HUES48 (cell line): Measurements from ENCODE around the gene PYGB.

Source experiments
- H3K27ac ChIP-seq: one replicate; pipeline ENCODE4 v1.7.0; 2013; ENCODE audit warnings: low read depth, low read length, inconsistent platforms
- H3K27me3 ChIP-seq: 2 replicates; pipeline ENCODE4 v1.6.1; 2013; ENCODE audit warnings: mild to moderate bottlenecking, low read length; ENCODE audit not compliant: control insufficient read depth, insufficient read depth
- H3K36me3 ChIP-seq: 2 replicates; pipeline ENCODE4 v1.6.1; 2013; ENCODE audit warnings: low read length; ENCODE audit not compliant: control insufficient read depth, insufficient read depth
- H3K4me1 ChIP-seq: 2 replicates; pipeline ENCODE4 v1.6.1; 2013; ENCODE audit warnings: mild to moderate bottlenecking, low read length; ENCODE audit not compliant: control insufficient read depth, insufficient read depth
- H3K4me3 ChIP-seq: 2 replicates; pipeline ENCODE4 v1.5.1; 2013; ENCODE audit warnings: mild to moderate bottlenecking, low read depth, low read length
- H3K9ac ChIP-seq: 2 replicates; pipeline ENCODE4 v1.6.1; 2013; ENCODE audit warnings: mild to moderate bottlenecking, low read depth, low read length, moderate library complexity
- H3K9me3 ChIP-seq: 2 replicates; pipeline ENCODE4 v1.6.1; 2013; ENCODE audit warnings: low read length; ENCODE audit not compliant: control insufficient read depth, insufficient read depth

PYGB gene

DNA sequence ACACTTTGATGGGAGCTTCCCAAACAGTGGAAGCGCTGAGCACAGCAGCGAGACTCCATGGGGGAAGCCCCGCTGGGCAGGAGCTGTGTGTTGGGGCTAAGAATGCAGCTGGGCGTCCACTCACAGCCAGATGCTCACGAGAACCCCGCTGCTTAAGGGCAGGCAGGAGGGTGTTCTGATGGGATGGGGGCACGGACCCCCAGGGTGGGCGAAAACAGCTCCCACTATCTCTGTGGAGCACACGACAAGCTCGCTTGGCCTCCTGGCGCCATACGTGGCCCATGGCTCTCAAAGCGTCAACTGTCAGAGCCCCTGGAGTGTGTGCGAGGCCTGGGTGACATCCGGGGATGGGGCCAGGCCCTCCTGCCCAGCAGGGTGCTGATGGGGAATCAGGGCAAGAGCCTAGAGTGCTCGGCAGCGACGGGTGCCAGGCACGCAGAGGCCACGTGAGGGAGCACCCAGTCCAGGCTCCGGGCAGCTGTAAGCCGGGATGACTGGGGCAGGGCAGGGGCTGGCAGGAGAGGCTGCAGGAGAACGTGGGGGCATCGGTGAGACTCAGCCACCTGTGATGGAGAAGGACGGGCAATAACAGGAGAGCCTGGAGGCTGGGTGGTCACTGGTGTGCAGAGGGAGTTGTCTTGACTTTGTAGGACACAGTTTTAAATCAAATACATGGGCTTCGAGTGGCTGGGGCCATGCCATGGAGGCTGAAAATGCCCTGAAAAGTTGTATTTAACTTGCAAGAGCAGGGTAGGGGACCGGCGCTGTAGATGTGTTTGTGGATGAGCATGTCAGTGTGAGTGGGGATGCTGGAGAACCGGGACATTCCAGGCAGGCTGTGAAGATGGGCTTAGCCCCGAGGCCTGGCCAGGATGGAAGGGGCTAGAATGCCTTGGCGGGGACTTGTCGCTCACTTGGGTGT is 27.3 kb downstream of the PYGB start:
- Histone ChIP-seq H3K27me3 (no peaks in the 10 kb centered on the region), H3K4me3 (no peak overlapping the region), H3K27ac (no peak overlapping the region), H3K9ac (no peak overlapping the region), H3K36me3 (peaks cover 68% of the 10 kb centered on the region), H3K4me1 (no peaks in the 10 kb centered on the region), H3K9me3 (no peaks in the 10 kb centered on the region)

DNA sequence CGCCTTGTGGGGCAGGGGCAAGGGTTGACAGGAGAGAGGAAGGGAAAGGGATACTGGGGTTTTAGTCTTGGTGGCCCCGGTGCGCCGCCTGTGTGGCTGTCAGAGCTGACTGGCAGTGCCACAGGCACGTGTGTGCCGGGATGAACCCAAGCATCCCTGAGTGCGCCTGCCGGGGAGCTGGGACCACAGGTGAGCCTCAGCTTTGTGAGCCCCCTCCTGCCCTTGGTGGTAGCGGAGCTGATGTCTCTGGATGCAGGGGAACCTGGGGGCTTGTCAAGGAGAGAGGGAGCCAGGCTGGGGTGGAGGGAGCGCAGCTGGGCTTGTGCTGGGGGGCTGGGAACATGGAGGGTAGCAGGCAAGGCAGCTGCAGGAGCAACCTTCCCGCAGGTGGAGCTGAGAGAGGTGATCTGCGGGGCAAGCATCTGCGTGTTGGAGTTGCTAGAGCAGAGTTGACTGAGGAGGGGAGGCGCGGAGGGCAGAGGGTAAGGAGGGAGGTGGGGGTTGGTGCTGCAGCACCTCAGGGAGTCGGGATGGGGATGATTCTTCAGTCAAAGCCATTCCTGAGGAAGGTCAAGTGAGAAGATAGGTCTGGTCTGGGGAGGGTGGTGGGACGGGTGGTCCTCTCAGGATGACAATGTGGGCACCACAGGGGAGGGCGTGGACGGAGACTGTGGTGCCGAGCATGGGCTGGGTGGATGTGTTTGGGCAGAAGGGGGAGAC is 28.1 kb downstream of the PYGB start:
- H3K36me3 ChIP-seq = peaks cover 75% of the 10 kb centered on the region
- no peaks in the 10 kb centered on the region for H3K9me3 ChIP-seq
- no peaks in the 10 kb centered on the region for H3K27me3 ChIP-seq
- no peak overlapping the region for H3K27ac ChIP-seq
- H3K4me3 ChIP-seq = no peak overlapping the region
- H3K9ac ChIP-seq = no peak overlapping the region
- H3K4me1 ChIP-seq = no peaks in the 10 kb centered on the region

DNA sequence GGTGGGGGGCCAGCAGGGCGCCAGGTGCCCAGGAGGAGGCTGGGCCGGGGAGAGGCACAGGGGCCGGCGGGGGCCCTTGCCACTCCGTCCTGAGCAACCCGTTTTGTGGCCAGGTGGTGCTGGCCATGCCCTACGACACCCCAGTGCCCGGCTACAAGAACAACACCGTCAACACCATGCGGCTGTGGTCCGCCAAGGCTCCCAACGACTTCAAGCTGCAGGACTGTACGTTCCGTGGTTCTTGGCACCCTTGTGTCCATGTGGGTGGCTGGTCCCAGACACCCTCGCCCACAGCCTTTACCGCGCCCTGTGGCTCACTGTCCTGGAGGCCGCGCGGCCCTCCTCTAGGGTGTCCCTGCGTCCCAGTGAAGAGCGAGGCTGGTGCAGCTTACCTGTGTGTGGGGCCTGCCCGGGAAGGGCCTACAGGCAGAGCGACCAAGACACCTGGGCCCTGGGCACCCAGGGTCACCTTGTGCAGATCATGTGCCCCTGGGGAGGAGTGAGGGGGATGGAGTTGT is 28.7 kb downstream of the PYGB start:
- H3K36me3 ChIP-seq = peaks cover 75% of the 10 kb centered on the region
- no peaks in the 10 kb centered on the region for H3K4me1 ChIP-seq
- no peaks in the 10 kb centered on the region for H3K9me3 ChIP-seq
- H3K27ac ChIP-seq = no peak overlapping the region
- H3K4me3 ChIP-seq = no peak overlapping the region
- H3K9ac ChIP-seq = no peak overlapping the region
- H3K27me3 ChIP-seq = no peaks in the 10 kb centered on the region

DNA sequence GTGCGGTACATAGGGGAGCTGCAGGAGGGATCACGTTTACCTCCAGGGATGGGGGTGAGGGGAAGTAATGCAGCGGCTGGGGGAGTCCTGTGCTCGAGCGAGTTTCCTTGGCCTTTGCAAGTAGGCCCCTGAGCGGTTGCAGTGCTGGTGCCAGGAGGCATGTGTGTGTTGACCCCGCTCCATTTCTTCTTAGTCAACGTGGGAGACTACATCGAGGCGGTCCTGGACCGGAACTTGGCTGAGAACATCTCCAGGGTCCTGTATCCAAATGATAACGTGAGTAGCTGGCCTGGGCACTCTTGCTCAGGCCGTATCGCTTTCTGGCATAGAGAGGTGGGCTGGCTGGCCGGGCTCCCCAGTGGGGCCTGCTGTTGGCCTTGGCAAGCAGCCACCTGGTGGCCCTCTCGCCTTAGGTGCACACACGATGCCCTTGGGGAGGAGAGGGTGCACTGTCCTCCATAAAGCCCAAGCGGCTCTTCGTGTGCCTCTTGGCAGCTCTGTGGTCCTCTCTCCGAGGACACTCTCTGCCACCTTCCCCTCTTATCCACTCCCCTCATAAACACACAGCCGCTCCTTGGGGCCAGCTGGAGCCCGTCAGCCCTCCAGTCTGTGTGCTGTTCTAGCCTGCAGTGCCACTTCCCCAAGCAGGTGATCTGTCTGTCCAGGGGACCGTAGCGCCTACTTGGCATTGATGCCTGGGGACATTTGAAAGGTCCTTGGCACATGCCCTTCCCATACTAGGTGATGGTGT is 29.3 kb downstream of the PYGB start:
- H3K27me3 ChIP-seq = no peaks in the 10 kb centered on the region
- H3K9me3 ChIP-seq = no peaks in the 10 kb centered on the region
- no peak overlapping the region for H3K27ac ChIP-seq
- peaks cover 75% of the 10 kb centered on the region for H3K36me3 ChIP-seq
- no peak overlapping the region for H3K9ac ChIP-seq
- no peaks in the 10 kb centered on the region for H3K4me1 ChIP-seq
- H3K4me3 ChIP-seq = no peak overlapping the region

DNA sequence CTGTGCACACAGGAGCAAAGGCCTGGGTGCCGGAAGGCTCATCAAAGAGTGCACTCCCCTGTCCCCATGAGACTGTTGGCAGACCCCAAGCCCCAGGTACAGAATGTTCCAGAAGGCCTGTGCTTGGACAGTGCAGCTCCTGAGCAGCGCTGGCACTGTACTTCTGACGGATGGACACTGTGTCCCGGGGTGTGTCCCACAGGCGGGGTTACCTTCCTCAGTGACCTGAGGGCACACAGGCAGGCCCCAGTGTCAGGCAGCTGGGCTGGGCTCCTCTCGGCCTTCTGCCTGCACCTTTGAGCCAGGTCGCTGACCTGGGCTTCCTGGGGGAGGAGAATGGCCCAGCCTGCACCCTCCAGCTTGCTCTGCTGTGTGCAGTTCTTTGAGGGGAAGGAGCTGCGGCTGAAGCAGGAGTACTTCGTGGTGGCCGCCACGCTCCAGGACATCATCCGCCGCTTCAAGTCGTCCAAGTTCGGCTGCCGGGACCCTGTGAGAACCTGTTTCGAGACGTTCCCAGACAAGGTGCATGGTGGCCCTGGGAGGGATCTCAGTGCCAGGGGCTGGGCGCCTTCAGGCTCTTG is 30.1 kb downstream of the PYGB start:
- H3K36me3 ChIP-seq = peaks cover 75% of the 10 kb centered on the region
- no peak overlapping the region for H3K4me3 ChIP-seq
- no peak overlapping the region for H3K27ac ChIP-seq
- no peaks in the 10 kb centered on the region for H3K9me3 ChIP-seq
- no peaks in the 10 kb centered on the region for H3K4me1 ChIP-seq
- no peaks in the 10 kb centered on the region for H3K27me3 ChIP-seq
- H3K9ac ChIP-seq = no peak overlapping the region

DNA sequence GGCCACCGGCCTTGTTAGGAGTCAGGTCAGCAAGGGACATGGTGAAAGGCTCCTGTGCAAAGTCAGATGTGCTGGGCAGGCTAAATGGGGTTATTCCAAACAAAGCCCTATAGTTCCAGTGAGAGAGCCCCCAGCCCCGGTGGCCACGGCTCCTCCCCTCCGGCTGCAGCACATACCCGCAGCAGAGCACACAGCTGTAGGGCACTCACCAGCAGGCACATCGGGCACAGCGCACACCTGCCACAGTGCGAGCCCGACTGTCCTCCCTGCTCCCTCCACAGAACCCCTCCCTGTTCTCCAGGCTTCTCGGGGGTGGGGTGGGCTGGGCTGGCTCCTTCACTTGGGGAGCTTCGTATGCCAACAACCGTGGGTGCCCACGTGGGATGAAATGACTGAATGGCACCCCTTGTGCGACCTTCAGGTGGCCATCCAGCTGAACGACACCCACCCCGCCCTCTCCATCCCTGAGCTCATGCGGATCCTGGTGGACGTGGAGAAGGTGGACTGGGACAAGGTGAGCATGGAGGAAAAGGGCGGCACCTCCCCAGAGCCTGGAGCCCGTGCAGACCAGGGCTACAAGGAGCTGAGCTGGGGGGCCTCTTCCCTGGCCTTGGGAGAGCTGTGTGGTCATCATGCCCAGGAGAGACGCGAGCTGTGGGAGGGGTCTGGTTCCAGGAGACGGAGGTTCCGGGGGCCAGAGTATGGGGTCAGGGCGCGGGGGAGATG is 30.9 kb downstream of the PYGB start:
- H3K4me3 ChIP-seq = no peak overlapping the region
- H3K9me3 ChIP-seq = no peaks in the 10 kb centered on the region
- H3K4me1 ChIP-seq = no peaks in the 10 kb centered on the region
- H3K27me3 ChIP-seq = no peaks in the 10 kb centered on the region
- no peak overlapping the region for H3K27ac ChIP-seq
- no peak overlapping the region for H3K9ac ChIP-seq
- peaks cover 82% of the 10 kb centered on the region for H3K36me3 ChIP-seq

DNA sequence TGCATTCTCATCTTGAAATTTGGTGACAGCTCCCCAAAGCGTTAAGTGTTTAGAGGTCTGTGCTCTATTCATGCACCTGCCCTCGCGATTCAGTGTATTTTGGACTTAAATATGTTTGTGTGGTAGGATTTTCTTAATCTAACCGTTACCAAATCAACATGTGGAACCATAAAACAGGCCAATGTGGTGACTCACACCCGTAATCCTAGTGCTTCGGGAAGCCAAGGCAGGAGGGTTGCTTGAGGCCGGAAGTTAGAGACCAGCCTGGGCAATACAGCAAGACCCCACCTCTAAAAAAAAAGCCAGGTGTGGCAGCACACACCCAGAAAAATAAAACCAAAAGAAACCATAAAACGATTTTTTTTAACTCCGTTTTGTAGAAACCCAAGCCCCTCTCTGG is 31.5 kb downstream of the PYGB start:
- Histone ChIP-seq H3K4me3 (no peak overlapping the region), H3K36me3 (peaks cover 82% of the 10 kb centered on the region), H3K4me1 (no peaks in the 10 kb centered on the region), H3K27ac (no peak overlapping the region), H3K27me3 (no peaks in the 10 kb centered on the region), H3K9ac (no peak overlapping the region), H3K9me3 (no peaks in the 10 kb centered on the region)

DNA sequence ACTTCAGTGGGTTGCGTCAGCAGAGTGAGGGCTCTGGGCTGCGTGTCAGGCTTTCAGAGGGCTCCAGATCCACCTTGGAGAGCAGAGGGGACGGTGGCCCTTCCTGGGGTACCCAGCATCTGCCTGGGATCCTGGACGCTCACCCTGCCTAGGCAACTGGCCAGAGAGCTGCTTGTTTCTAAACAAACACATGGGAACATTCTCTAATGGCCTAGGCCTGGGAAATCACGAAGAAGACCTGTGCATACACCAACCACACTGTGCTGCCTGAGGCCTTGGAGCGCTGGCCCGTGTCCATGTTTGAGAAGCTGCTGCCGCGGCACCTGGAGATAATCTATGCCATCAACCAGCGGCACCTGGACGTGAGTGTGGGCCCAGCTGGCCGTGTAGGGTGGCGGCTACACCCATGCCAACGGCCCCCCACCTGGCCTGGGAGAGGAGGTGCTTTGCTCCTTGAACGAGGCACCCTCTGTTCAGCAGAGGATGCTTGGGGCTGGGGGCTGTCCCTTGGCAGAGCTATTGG is 32.2 kb downstream of the PYGB start:
- H3K36me3 ChIP-seq = peaks cover 82% of the 10 kb centered on the region
- no peak overlapping the region for H3K4me3 ChIP-seq
- H3K9me3 ChIP-seq = no peaks in the 10 kb centered on the region
- no peaks in the 10 kb centered on the region; the same call in 1 of the 2 replicates for H3K4me1 ChIP-seq
- H3K27ac ChIP-seq = no peak overlapping the region
- no peaks in the 10 kb centered on the region for H3K27me3 ChIP-seq
- H3K9ac ChIP-seq = no peak overlapping the region

DNA sequence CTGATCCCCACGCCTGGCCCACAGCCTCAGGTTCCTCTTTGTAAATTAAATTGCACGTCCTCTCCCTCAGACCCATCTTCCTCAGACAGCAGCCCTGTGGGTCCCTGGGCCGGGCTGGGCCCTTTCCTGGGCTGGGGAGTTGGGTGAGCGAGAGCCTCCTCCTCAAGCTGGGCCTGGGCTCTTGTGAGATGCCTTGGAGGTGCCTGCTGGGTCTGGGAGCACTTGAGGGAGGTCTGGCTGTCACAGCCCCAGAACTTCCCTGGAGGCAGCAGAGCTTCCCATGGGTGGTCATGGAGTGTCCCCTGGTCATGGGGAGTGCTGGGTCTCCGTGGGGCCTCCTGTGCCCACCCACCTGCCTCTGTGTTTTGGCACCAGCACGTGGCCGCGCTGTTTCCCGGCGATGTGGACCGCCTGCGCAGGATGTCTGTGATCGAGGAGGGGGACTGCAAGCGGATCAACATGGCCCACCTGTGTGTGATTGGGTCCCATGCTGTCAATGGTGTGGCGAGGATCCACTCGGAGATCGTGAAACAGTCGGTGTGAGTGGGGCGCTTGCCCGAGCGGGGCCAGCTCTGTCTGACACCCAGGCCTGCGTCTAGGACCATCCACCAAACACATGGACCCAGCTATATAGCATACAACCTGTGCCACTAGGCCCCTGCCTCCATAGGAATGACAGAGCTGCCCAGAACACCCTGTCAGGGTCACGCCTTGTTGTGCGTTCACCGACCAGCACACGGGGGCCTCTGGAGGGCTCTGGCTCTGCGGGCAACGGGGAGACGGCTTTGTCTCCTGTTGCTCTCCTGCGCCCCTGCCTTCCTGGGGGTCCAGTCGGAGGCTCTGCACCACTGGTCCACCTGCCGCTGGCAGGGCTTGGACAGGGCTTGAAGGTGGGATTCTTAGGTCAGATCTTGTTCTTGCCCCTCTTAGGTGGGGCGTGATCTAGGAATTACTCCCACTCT is 33.0 kb downstream of the PYGB start:
- no peaks in the 10 kb centered on the region for H3K27me3 ChIP-seq
- peaks cover 87% of the 10 kb centered on the region for H3K36me3 ChIP-seq
- H3K4me3 ChIP-seq = no peak overlapping the region
- no peak overlapping the region for H3K27ac ChIP-seq
- no peaks in the 10 kb centered on the region for H3K9me3 ChIP-seq
- no peaks in the 10 kb centered on the region; the same call in 1 of the 2 replicates for H3K4me1 ChIP-seq
- H3K9ac ChIP-seq = no peak overlapping the region
